ENCODE measurements around the gene MFSD1. TPM values are rescaled to one million over a fixed set of nuclear protein-coding genes. Genes with fewer than 3 reads are reported as not detected.

The MFSD1 gene
- total RNA-seq, 1 donor from 2014 or later, result 55.0 TPM

GRCh38 chr3:158775426-158776410 lies 26.1 kb upstream of the MFSD1 start:
- Mint-ChIP-seq H3K27ac (ENCODE audit: unreplicated experiment) (no peak overlapping the region), H3K4me1 (ENCODE audit: unreplicated experiment) (no peaks in the 10 kb centered on the region), H3K4me3 (ENCODE audit: unreplicated experiment) (no peak overlapping the region), H3K27me3 (ENCODE audit: unreplicated experiment) (no peaks in the 10 kb centered on the region), H3K9me3 (ENCODE audit: unreplicated experiment) (no peaks in the 10 kb centered on the region), H3K36me3 (ENCODE audit: unreplicated experiment) (no peaks in the 10 kb centered on the region)
- no peak for DNase-seq (ENCODE audit: extremely low spot score, unreplicated experiment)
- no peak for TF ChIP-seq CTCF (IDR thresholded peaks at IDR 0.05)

- no peak for DNase-seq (ENCODE audit: extremely low spot score, unreplicated experiment)
- no peaks in the 10 kb centered on the region for H3K4me1 Mint-ChIP-seq (ENCODE audit: unreplicated experiment)
- no peaks in the 10 kb centered on the region for H3K9me3 Mint-ChIP-seq (ENCODE audit: unreplicated experiment)
- no peaks in the 10 kb centered on the region for H3K27me3 Mint-ChIP-seq (ENCODE audit: unreplicated experiment)
- no peak overlapping the region for H3K4me3 Mint-ChIP-seq (ENCODE audit: unreplicated experiment)
- H3K27ac Mint-ChIP-seq (ENCODE audit: unreplicated experiment), result no peak overlapping the region
- TF ChIP-seq CTCF (IDR thresholded peaks at IDR 0.05), result no peak
- no peaks in the 10 kb centered on the region for H3K36me3 Mint-ChIP-seq (ENCODE audit: unreplicated experiment)
Measured at GRCh38 chr3:158776531-158776930, 25.3 kb upstream of the MFSD1 start.

- H3K27ac Mint-ChIP-seq (ENCODE audit: unreplicated experiment), result no peak overlapping the region
- no peak for DNase-seq (ENCODE audit: extremely low spot score, unreplicated experiment)
- H3K4me1 Mint-ChIP-seq (ENCODE audit: unreplicated experiment), result no peaks in the 10 kb centered on the region
- no peaks in the 10 kb centered on the region for H3K27me3 Mint-ChIP-seq (ENCODE audit: unreplicated experiment)
- H3K4me3 Mint-ChIP-seq (ENCODE audit: unreplicated experiment), result no peak overlapping the region
- H3K9me3 Mint-ChIP-seq (ENCODE audit: unreplicated experiment), result no peaks in the 10 kb centered on the region
- TF ChIP-seq CTCF (IDR thresholded peaks at IDR 0.05), result no peak
- H3K36me3 Mint-ChIP-seq (ENCODE audit: unreplicated experiment), result no peaks in the 10 kb centered on the region
Measured at GRCh38 chr3:158777161-158777873, 24.5 kb upstream of the MFSD1 start.

- no peak overlapping the region for H3K27ac Mint-ChIP-seq (ENCODE audit: unreplicated experiment)
- DNase-seq (ENCODE audit: extremely low spot score, unreplicated experiment), result no peak
Measured at GRCh38 chr3:158780766-158781165, 21.1 kb upstream of the MFSD1 start.

More at GRCh38 chr3:158780766-158781165, 21.1 kb upstream of the MFSD1 start:
- no peaks in the 10 kb centered on the region for H3K4me1 Mint-ChIP-seq (ENCODE audit: unreplicated experiment)
- H3K4me3 Mint-ChIP-seq (ENCODE audit: unreplicated experiment), result no peak overlapping the region
- no peaks in the 10 kb centered on the region for H3K27me3 Mint-ChIP-seq (ENCODE audit: unreplicated experiment)
- peaks cover under 1% of the 10 kb centered on the region for H3K36me3 Mint-ChIP-seq (ENCODE audit: unreplicated experiment)
- H3K9me3 Mint-ChIP-seq (ENCODE audit: unreplicated experiment), result peaks cover under 1% of the 10 kb centered on the region
- TF ChIP-seq CTCF (IDR thresholded peaks at IDR 0.05), result no peak
